GM12878 (cell line): ENCODE measurements around the gene HCRT. TPM values are rescaled to one million over a fixed set of nuclear protein-coding genes. Genes with fewer than 3 reads are reported as not detected.

Source experiments
- ATAC-seq: fragments of 200-7000 bp; cut with Tn5 transposase; 3 replicates; pipeline ENCODE4 v1.9.1; 2020; ENCODE audit warnings: mild to moderate bottlenecking, moderate library complexity
- BruUV-seq: library from RNA; stranded (reverse); fragments of 400-500 nt; replicated peaks from 2 replicates; lab custom pipeline; 2021; lab: Mats Ljungman, UMichigan
- CTCF ChIA-PET: fragments of 300-600 bp; sonication (Branson Sonifier 250); formaldehyde crosslinking; extraction: SDS; loops from one replicate; lab custom pipeline; 2021; ENCODE audit warnings: inconsistent platforms; lab: Yijun Ruan, JAX
- POLR2A ChIA-PET: fragments of 350-600 bp; formaldehyde crosslinking; extraction: SDS; loops from one replicate; lab custom pipeline; 2021; ENCODE audit warnings: inconsistent platforms; lab: Charles Lee
- RAD21 ChIA-PET: fragments of 300-600 bp; sonication (Branson Sonifier 250); formaldehyde crosslinking; loops from one replicate; lab custom pipeline; 2023; ENCODE audit warnings: antibody characterized with exemption; ENCODE audit not compliant: unreplicated experiment; lab: Charles Lee
- SMC1A ChIA-PET: fragments of 300-600 bp; sonication (Branson Sonifier 250); formaldehyde crosslinking; loops from one replicate; lab custom pipeline; 2023; ENCODE audit not compliant: unreplicated experiment, uncharacterized antibody; lab: Charles Lee
- DNase-seq: peaks from one replicate; pipeline ENCODE4 v3.0.0-alpha.2; 2011; ENCODE audit warnings: low read depth, low spot score
- FAIRE-seq: peaks from 3 replicates; lab custom pipeline; 2011; peaks lifted over from hg19 to GRCh38; lab: Jason Lieb, UNC
- H2AFZ ChIP-seq: 2 replicates; pipeline ENCODE4 v1.6.0; 2011; ENCODE audit warnings: low read depth, low read length, control low read depth; ENCODE audit not compliant: control insufficient read depth
- H3K27ac ChIP-seq: 2 replicates; pipeline ENCODE4 v1.5.1; 2011; ENCODE audit warnings: control low read depth; ENCODE audit not compliant: control insufficient read depth, insufficient read depth
- H3K27me3 ChIP-seq, 2 experiments: replicated peaks in 1 of 2; 2 replicates each; pipeline versions ENCODE4 v1.6.0 to v1.6.1; 2011; ENCODE audit warnings: low read length in 1 of 2; ENCODE audit not compliant: control insufficient read depth in 2 of 2, insufficient read depth in 2 of 2
- H3K36me3 ChIP-seq, 2 experiments: 2 replicates each; pipeline ENCODE4 v1.5.1; 2011; ENCODE audit warnings: low read length in 1 of 2; ENCODE audit not compliant: control insufficient read depth in 2 of 2, insufficient read depth in 2 of 2
- H3K4me1 ChIP-seq: 2 replicates; pipeline ENCODE4 v1.6.1; 2011; ENCODE audit warnings: mild to moderate bottlenecking, low read length, moderate library complexity, mixed read lengths; ENCODE audit not compliant: control insufficient read depth, insufficient read depth
- H3K4me2 ChIP-seq: 2 replicates; pipeline ENCODE4 v1.6.0; 2011; ENCODE audit warnings: control low read depth; ENCODE audit not compliant: control insufficient read depth, insufficient read depth
- H3K4me3 ChIP-seq: fragments of 200-600 bp; sonication (generic); 2 replicates; pipeline ENCODE4 v1.5.1; 2016
- H3K79me2 ChIP-seq: 2 replicates; pipeline ENCODE4 v1.6.0; 2011; ENCODE audit warnings: low read length; ENCODE audit not compliant: control insufficient read depth, insufficient read depth
- H3K9ac ChIP-seq: 2 replicates; pipeline ENCODE4 v1.8.0; 2011; ENCODE audit warnings: low read length, control low read depth, mixed read lengths; ENCODE audit not compliant: control insufficient read depth, insufficient read depth
- H3K9me3 ChIP-seq: replicated peaks from 3 replicates; pipeline ENCODE4 v1.5.1; 2011; ENCODE audit warnings: mild to moderate bottlenecking, low read length; ENCODE audit not compliant: control insufficient read depth, insufficient read depth
- H4K20me1 ChIP-seq: 2 replicates; pipeline ENCODE4 v1.6.0; 2011; ENCODE audit not compliant: control insufficient read depth, insufficient read depth
- ASH2L ChIP-seq: fragments of 300-600, 200-600 bp; sonication (generic); IDR thresholded peaks from 2 replicates; pipeline ENCODE4 v1.6.1; 2017; ENCODE audit warnings: low read depth, mild to moderate bottlenecking, borderline replicate concordance
- ATF7 ChIP-seq: fragments of 450-650 bp; IDR thresholded peaks from 2 replicates; pipeline ENCODE4 v1.6.1; 2016; ENCODE audit warnings: low read depth, mild to moderate bottlenecking
- EGR1 ChIP-seq, 2 experiments: IDR thresholded peaks; 1 replicate in 1 of 2; 2 replicates in 1 of 2; pipeline ENCODE4 v1.6.1; 2011 to 2012; ENCODE audit warnings: low read depth in 2 of 2, low read length in 2 of 2, borderline replicate concordance in 1 of 2, mild to moderate bottlenecking in 1 of 2, moderate library complexity in 1 of 2
- IRF4 ChIP-seq: IDR thresholded peaks from 2 replicates; pipeline ENCODE4 v1.6.1; 2011; ENCODE audit warnings: low read depth, low read length
- IRF5 ChIP-seq: fragments of 450-650 bp; IDR thresholded peaks from 2 replicates; pipeline ENCODE4 v1.6.1; 2017; ENCODE audit warnings: borderline replicate concordance
- JUNB ChIP-seq: IDR thresholded peaks from 2 replicates; pipeline ENCODE4 v1.6.1; 2016; ENCODE audit warnings: antibody characterized with exemption, mild to moderate bottlenecking
- KLF5 ChIP-seq: fragments of 450-650 bp; IDR thresholded peaks from 2 replicates; pipeline ENCODE4 v1.6.1; 2014; ENCODE audit warnings: mild to moderate bottlenecking; ENCODE audit not compliant: partially characterized antibody
- MAX ChIP-seq: IDR thresholded peaks from 2 replicates; pipeline ENCODE4 v1.6.1; 2012; ENCODE audit warnings: low read depth, low read length, improper control_type of control experiment
- MYB ChIP-seq: fragments of 150-350 bp; IDR thresholded peaks from 2 replicates; pipeline ENCODE4 v1.6.1; 2014; ENCODE audit warnings: mild to moderate bottlenecking, low read depth, low read length, borderline replicate concordance
- MYC ChIP-seq: IDR thresholded peaks from 2 replicates; pipeline ENCODE4 v1.6.1; 2011; ENCODE audit warnings: mild to moderate bottlenecking, low read length, moderate library complexity, inconsistent platforms; ENCODE audit not compliant: insufficient read depth, insufficient replicate concordance, insufficient read length, severe bottlenecking
- NFIC ChIP-seq: IDR thresholded peaks from 2 replicates; pipeline ENCODE4 v1.6.1; 2012; ENCODE audit warnings: low read depth, mild to moderate bottlenecking, inconsistent platforms, low read length, moderate library complexity
- NFXL1 ChIP-seq: fragments of 450-650 bp; IDR thresholded peaks from 2 replicates; pipeline ENCODE4 v1.6.1; 2017; ENCODE audit warnings: antibody characterized with exemption, mild to moderate bottlenecking, borderline replicate concordance
- REST ChIP-seq: IDR thresholded peaks from 2 replicates; pipeline ENCODE4 v1.6.1; 2012; ENCODE audit warnings: mild to moderate bottlenecking, low read depth, low read length
- RFX5 ChIP-seq: IDR thresholded peaks from 2 replicates; pipeline ENCODE4 v1.6.1; 2011; ENCODE audit warnings: low read depth, low read length, improper control_type of control experiment
- WRNIP1 ChIP-seq: IDR thresholded peaks from 2 replicates; pipeline ENCODE4 v1.6.1; 2011; ENCODE audit warnings: low read depth, low read length, improper control_type of control experiment, borderline replicate concordance
- YBX1 ChIP-seq: fragments of 450-650 bp; IDR thresholded peaks from 2 replicates; pipeline ENCODE4 v1.6.1; 2016; ENCODE audit warnings: antibody characterized with exemption
- YY1 ChIP-seq: IDR thresholded peaks from 2 replicates; pipeline ENCODE4 v1.6.1; 2011; ENCODE audit warnings: low read depth, mild to moderate bottlenecking, low read length
- WGBS: methylation state at CpG from one replicate; pipeline ENCODE4 v1.1.6; 2016; ENCODE audit warnings: low lambda C conversion rate; ENCODE audit not compliant: insufficient replicate concordance, insufficient coverage; ENCODE audit errors: missing lambda C conversion rate; 5-methylcytosine and 5-hydroxymethylcytosine counted together
- in situ Hi-C: fragments of 300-500 bp; cut with MboI; formaldehyde crosslinking; loops from 9 replicates; pipeline ENCODE4 v1.14.3; 2018; ENCODE audit warnings: mixed read lengths
- intact Hi-C: fragments of 100-400 bp; cut with micrococcal nuclease; formaldehyde crosslinking; loops from one replicate; pipeline ENCODE4 v1.14.2; 2022; ENCODE audit not compliant: unreplicated experiment
- polyA plus RNA-seq, 11 experiments: library from polyadenylated mRNA; depleted of rRNA in 4 of 11; unstranded in 6 of 11; stranded (reverse) in 5 of 11; fragments of >200 nt; fragmentation: Nextera tagmentation in 4 of 11; fragmentation: Illumina TruSeq in 1 of 11; extraction: Ambion mirVana in 4 of 11; extraction: Trizol in 1 of 11; gene quantifications; 1 replicate in 1 of 11; 2 replicates in 10 of 11; pipeline versions ENCODE4 v1.2.1 to v1.2.3, GENCODE V29; 2011 to 2016; ENCODE audit warnings: inconsistent platforms in 2 of 11, missing spikeins in 2 of 11, low read depth in 1 of 11
- total RNA-seq, 4 experiments: library from RNA; depleted of rRNA in 3 of 4; stranded (reverse); fragments of >200 nt in 3 of 4; fragmentation: Illumina TruSeq in 1 of 4; extraction: Trizol in 1 of 4; gene quantifications; 2 replicates each; pipeline versions ENCODE4 v1.2.1 to v1.2.3, GENCODE V29; 2013 to 2021
- TF ChIP-seq, protein P1 (sequence below): IDR thresholded peaks from 2 replicates; pipeline ENCODE4 v1.6.1; 2011; ENCODE audit warnings: low read depth, mild to moderate bottlenecking, low read length, moderate library complexity, borderline replicate concordance; ENCODE audit errors: extremely low read depth

The HCRT gene
- total and polyA plus RNA-seq, 10 of the 15 experiments (the other 5 are each of a cell fraction or from before 2014, with no cell fraction given) = 0.41 TPM; not detected in 9

DNA sequence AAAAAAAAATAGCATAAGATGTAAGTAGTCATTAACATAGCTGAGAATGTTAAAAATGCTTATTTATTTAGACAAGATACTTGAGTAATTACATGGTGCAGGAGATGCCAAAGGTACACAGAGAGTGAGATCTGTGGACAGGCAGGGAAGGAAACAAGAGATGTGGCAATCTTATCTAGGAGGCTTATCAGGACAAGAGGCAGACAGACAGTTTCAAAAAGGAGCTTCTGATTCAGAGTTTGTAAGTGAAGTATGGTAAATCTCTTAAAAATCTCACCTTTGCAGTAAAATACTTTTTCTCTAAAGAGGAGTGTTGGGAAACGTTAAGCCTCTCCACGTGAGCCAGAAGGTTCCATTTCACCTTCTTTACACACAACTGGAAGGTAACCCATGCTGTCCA is 28.9 kb upstream of the HCRT start (continued):
- TF ChIP-seq REST = no peak
- no peak for TF ChIP-seq WRNIP1
- no peak for TF ChIP-seq YBX1
- no peak for TF ChIP-seq MAX
- TF ChIP-seq NFIC = no peak
- no peak for TF ChIP-seq MYC
- TF ChIP-seq YY1 = no peak
- TF ChIP-seq ATF7 = no peak
- TF ChIP-seq, all 136 proteins: peak for 0

- H3K36me3 ChIP-seq = peaks cover 1 to 24% of the 10 kb centered on the region in 2 experiments; a peak in 2 of 4 replicates
- intact Hi-C loops (no loop called here), in situ Hi-C loops (no loop called here)
- WGBS = 91% methylated on average over 7 of the region's 7 CpGs
- H4K20me1 ChIP-seq = no peaks in the 10 kb centered on the region
- ChIA-PET CTCF (interaction anchor here (2.1 kb wide), 1 partner anchor 10 kb away, joined by 11 read pairs; no protein-coding TSS in a partner anchor), RAD21 (no interaction called here), SMC1A (interaction anchor here (0.7 kb wide), 1 partner anchor 122 kb away, joined by 3 read pairs; no protein-coding TSS in a partner anchor), POLR2A (no interaction called here)
- H3K27me3 ChIP-seq = no peaks in the 10 kb centered on the region
- DNase-seq = no peak
- H3K4me3 ChIP-seq = no peak overlapping the region
- H3K9ac ChIP-seq = no peak overlapping the region
- ATAC-seq = no peak
- no peak overlapping the region for H2AFZ ChIP-seq
- H3K9me3 ChIP-seq = no peaks in the 10 kb centered on the region
- H3K4me2 ChIP-seq = no peak overlapping the region
- TF ChIP-seq, protein P1, sequence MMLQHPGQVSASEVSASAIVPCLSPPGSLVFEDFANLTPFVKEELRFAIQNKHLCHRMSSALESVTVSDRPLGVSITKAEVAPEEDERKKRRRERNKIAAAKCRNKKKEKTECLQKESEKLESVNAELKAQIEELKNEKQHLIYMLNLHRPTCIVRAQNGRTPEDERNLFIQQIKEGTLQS = no peak
- TF ChIP-seq JUNB (no peak), IRF4 (no peak), RFX5 (no peak), NFXL1 (no peak), MYB (no peak), WRNIP1 (no peak), IRF5 (no peak), EGR1 (IDR thresholded peaks at IDR 0.05; ENCODE audit: borderline replicate concordance in 1 of 2, low read depth in 2 of 2, low read length in 2 of 2) (no peak), KLF5 (no peak), ASH2L (no peak)
- no peaks in the 10 kb centered on the region for H3K4me1 ChIP-seq
- no TSS peak for BruUV-seq
- no peaks in the 10 kb centered on the region for H3K79me2 ChIP-seq
- no peak overlapping the region for H3K27ac ChIP-seq
- FAIRE-seq = no peak
Measured at GRCh38 chr17:42212382-42212781, 27.1 kb upstream of the HCRT start.
